ENCODE measurements around the gene DCDC2C. TPM values are rescaled to one million over a fixed set of nuclear protein-coding genes. Genes with fewer than 3 reads are reported as not detected.

DCDC2C gene
- total and polyA plus RNA-seq, 2 donors (not counting 3 experiments of a cell fraction or from before 2014, with no cell fraction given) = not detected

DNA sequence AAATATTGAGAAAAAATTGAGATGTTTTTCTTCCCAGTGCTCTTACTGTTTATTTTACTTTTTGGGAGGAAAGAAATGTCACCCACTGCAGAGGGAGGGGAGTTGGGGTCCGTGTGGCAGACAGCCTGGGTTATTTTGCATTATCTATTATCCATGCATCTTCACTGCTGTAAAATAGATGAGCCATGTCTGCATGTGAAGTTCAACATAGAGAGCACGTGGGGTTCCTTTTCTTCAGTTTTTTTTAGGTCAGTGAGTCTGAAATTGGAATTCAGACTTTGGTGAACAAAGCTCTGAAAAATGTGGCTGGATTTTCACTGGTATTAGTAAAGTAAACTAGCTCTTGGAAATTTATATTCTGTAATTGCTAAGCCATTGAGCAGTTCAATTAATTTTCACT lies 2.4 kb downstream of the DCDC2C start:
- ChIA-PET POLR2A (no interaction called here), CTCF (interaction anchor here (1.0 kb wide), 1 partner anchor 22 kb away, joined by 3 read pairs; no protein-coding TSS in a partner anchor)
- H2AFZ ChIP-seq (ENCODE audit: low read depth, low read length) = no peak overlapping the region
- H3K27me3 ChIP-seq (ENCODE audit: control insufficient read depth in 2 of 2, insufficient read depth in 2 of 2, low read length in 2 of 2) = peaks cover 4 to 5% of the 10 kb centered on the region in 2 experiments
- no peaks in the 10 kb centered on the region for H3K4me1 ChIP-seq (ENCODE audit: control insufficient read depth, extremely low read depth, insufficient read depth, low read length)
- no peaks in the 10 kb centered on the region for H3K79me2 ChIP-seq (ENCODE audit: control insufficient read depth, insufficient read depth, low read length)
- intact Hi-C loops (cut with micrococcal nuclease) = no loop called here
- H3K27ac ChIP-seq (ENCODE audit: insufficient read depth, low read depth, low read length) = no peak overlapping the region
- no peaks in the 10 kb centered on the region for H4K20me1 ChIP-seq (replicated peaks; ENCODE audit: control insufficient read depth, extremely low read depth, insufficient read depth, low read length)
- DNase-seq (ENCODE audit: low read depth, low spot score) (no peak), FAIRE-seq (no peak)
- dilution Hi-C loops (cut with MboI; ENCODE audit: extremely low pct_ligation_motif_present, low sequenced_read_pairs) = no loop called here
- H3K36me3 ChIP-seq (ENCODE audit: control insufficient read depth in 2 of 2, extremely low read depth in 1 of 2, insufficient read depth in 2 of 2, low read length in 2 of 2) = no peaks in the 10 kb centered on the region
- H3K9ac ChIP-seq (replicated peaks; ENCODE audit: extremely low read depth, insufficient read depth, low read length) = no peak overlapping the region
- TF ChIP-seq POLR2AphosphoS5 (IDR thresholded peaks at IDR 0.05; ENCODE audit: insufficient read depth, low read depth, low read length) = no peak
- H3K9me1 ChIP-seq (replicated peaks; ENCODE audit: control insufficient read depth, extremely low read depth, insufficient read depth, low read length) = no peaks in the 10 kb centered on the region
- BruUV-seq (replicated peaks) = no TSS peak
- H3K4me3 ChIP-seq (replicated peaks in 1 of 3; ENCODE audit: insufficient read depth in 1 of 3, low read depth in 1 of 3, low read length in 3 of 3) = no peak overlapping the region
- no peaks in the 10 kb centered on the region for H3K9me3 ChIP-seq (replicated peaks; ENCODE audit: control insufficient read depth, insufficient read depth, low read length)
- no peak overlapping the region for H3K4me2 ChIP-seq (ENCODE audit: insufficient read depth, low read length)

DNA sequence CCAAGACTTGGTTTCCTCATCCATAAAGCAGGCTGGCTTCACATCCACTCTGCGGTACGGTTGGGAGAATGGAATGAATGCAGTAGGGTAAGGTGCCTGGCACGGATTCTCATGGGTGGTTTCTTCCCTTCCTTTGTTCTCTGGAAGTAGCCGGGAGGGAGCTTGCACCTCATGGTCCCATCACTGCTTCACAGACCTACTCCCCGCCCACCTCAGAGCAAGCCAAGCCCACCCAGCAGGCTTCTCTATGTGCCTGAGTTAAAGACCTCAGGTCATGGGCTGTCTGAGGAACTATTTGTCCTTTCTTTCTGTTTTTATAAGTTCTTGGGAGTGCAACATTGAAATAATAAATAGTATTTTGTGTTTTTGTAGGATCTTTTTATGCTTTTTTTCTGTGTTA lies 3.5 kb downstream of the DCDC2C start:
- intact Hi-C loops (cut with micrococcal nuclease) = no loop called here
- FAIRE-seq = no peak
- H3K27me3 ChIP-seq (ENCODE audit: control insufficient read depth in 2 of 2, insufficient read depth in 2 of 2, low read length in 2 of 2) = peaks cover 4 to 5% of the 10 kb centered on the region in 2 experiments
- BruUV-seq (replicated peaks) = no TSS peak
- TF ChIP-seq MYC (IDR thresholded peaks at IDR 0.05; ENCODE audit: low read depth, low read length) = no peak
- TF ChIP-seq POLR2A (IDR thresholded peaks at IDR 0.05; ENCODE audit: low read depth, low read length) = no peak
- no peak for TF ChIP-seq GATA2 (IDR thresholded peaks at IDR 0.05; ENCODE audit: insufficient read depth, insufficient read length, low read depth, low read length)
- no peak for TF ChIP-seq JUN (IDR thresholded peaks at IDR 0.05; ENCODE audit: borderline replicate concordance, insufficient read depth, insufficient read length, low read depth)
- TF ChIP-seq EZH2 (IDR thresholded peaks at IDR 0.05; ENCODE audit: borderline replicate concordance, low read depth, low read length, severe bottlenecking) = no peak
- TF ChIP-seq FOS (IDR thresholded peaks at IDR 0.05; ENCODE audit: borderline replicate concordance, insufficient read depth, low read length) = no peak
- no peak for TF ChIP-seq MAX (IDR thresholded peaks at IDR 0.05; ENCODE audit: insufficient read depth, insufficient read length)
- TF ChIP-seq, protein P1, sequence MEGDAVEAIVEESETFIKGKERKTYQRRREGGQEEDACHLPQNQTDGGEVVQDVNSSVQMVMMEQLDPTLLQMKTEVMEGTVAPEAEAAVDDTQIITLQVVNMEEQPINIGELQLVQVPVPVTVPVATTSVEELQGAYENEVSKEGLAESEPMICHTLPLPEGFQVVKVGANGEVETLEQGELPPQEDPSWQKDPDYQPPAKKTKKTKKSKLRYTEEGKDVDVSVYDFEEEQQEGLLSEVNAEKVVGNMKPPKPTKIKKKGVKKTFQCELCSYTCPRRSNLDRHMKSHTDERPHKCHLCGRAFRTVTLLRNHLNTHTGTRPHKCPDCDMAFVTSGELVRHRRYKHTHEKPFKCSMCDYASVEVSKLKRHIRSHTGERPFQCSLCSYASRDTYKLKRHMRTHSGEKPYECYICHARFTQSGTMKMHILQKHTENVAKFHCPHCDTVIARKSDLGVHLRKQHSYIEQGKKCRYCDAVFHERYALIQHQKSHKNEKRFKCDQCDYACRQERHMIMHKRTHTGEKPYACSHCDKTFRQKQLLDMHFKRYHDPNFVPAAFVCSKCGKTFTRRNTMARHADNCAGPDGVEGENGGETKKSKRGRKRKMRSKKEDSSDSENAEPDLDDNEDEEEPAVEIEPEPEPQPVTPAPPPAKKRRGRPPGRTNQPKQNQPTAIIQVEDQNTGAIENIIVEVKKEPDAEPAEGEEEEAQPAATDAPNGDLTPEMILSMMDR (IDR thresholded peaks at IDR 0.05; ENCODE audit: extremely low read depth in 1 of 2, insufficient read depth in 1 of 2, low read depth in 1 of 2, low read length in 2 of 2) = no peak
- TF ChIP-seq POLR2AphosphoS5 (IDR thresholded peaks at IDR 0.05; ENCODE audit: insufficient read depth, low read depth, low read length) = no peak
- POLR2A ChIA-PET = no interaction called here
- no peaks in the 10 kb centered on the region for H3K79me2 ChIP-seq (ENCODE audit: control insufficient read depth, insufficient read depth, low read length)
- no peak for DNase-seq (ENCODE audit: low read depth, low spot score)
- dilution Hi-C loops (cut with MboI; ENCODE audit: extremely low pct_ligation_motif_present, low sequenced_read_pairs) = no loop called here
- H3K9me3 ChIP-seq (replicated peaks; ENCODE audit: control insufficient read depth, insufficient read depth, low read length) = no peaks in the 10 kb centered on the region
- H3K4me1 ChIP-seq (ENCODE audit: control insufficient read depth, extremely low read depth, insufficient read depth, low read length) = no peaks in the 10 kb centered on the region
- no peak overlapping the region for H3K9ac ChIP-seq (replicated peaks; ENCODE audit: extremely low read depth, insufficient read depth, low read length)
- no peaks in the 10 kb centered on the region for H4K20me1 ChIP-seq (replicated peaks; ENCODE audit: control insufficient read depth, extremely low read depth, insufficient read depth, low read length)
- no peak overlapping the region for H2AFZ ChIP-seq (ENCODE audit: low read depth, low read length)
- H3K4me3 ChIP-seq (replicated peaks in 1 of 3; ENCODE audit: insufficient read depth in 1 of 3, low read depth in 1 of 3, low read length in 3 of 3) = no peak overlapping the region
- no peak overlapping the region for H3K27ac ChIP-seq (ENCODE audit: insufficient read depth, low read depth, low read length)
- H3K4me2 ChIP-seq (ENCODE audit: insufficient read depth, low read length) = no peak overlapping the region
- H3K9me1 ChIP-seq (replicated peaks; ENCODE audit: control insufficient read depth, extremely low read depth, insufficient read depth, low read length) = no peaks in the 10 kb centered on the region
- H3K36me3 ChIP-seq (ENCODE audit: control insufficient read depth in 2 of 2, extremely low read depth in 1 of 2, insufficient read depth in 2 of 2, low read length in 2 of 2) = no peaks in the 10 kb centered on the region
- CTCF ChIA-PET = no interaction called here
